ENCODE data around the gene BBLN.
"Not testable (repeated sequence)": the region's sequence is repeated elsewhere in the genome, so short reads cannot be mapped to it uniquely, and the experiment has no call there.

The BBLN gene

GRCh38 chr9:128169925-128170324 is 9.9 kb downstream of the BBLN start:
- no peak for TF ChIP-seq CTCF (IDR thresholded peaks at IDR 0.05; ENCODE audit: extremely low read depth, missing control alignments)
- no peak for DNase-seq (ENCODE audit: low spot score)

GRCh38 chr9:128174062-128174461 is 14.0 kb downstream of the BBLN start:
- no peak for DNase-seq (ENCODE audit: low spot score)
- no peak for TF ChIP-seq CTCF (IDR thresholded peaks at IDR 0.05; ENCODE audit: extremely low read depth, missing control alignments)

- no peak for TF ChIP-seq CTCF (IDR thresholded peaks at IDR 0.05; ENCODE audit: extremely low read depth, missing control alignments)
- DNase-seq (ENCODE audit: low spot score) = no peak
These were observed 15.1 kb downstream of the BBLN start for GRCh38 chr9:128175102-128175563.

DNA sequence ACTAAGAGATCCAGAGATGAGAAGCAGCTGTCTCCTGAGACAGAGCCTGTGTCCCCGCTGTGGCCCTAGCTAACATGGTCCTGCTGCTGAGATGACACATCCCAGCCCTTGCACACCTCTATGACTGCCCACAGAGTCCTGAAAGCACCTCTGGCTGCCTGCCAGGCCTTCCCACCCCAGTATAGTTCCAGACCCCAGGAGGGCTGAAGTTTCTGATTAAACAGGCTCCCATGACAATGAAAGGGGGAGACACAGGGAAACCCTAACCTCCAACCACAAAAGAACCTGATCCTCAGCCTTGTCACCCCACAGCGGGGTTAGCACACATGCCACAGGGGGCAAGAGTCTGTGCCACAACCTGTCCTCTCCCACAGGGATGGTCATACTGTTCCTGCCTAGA is 15.7 kb downstream of the BBLN start:
- no peak for DNase-seq (ENCODE audit: low spot score)
- no peak for TF ChIP-seq CTCF (IDR thresholded peaks at IDR 0.05; ENCODE audit: extremely low read depth, missing control alignments)

- no peak for TF ChIP-seq CTCF (IDR thresholded peaks at IDR 0.05; ENCODE audit: extremely low read depth, missing control alignments)
- DNase-seq (ENCODE audit: low spot score) = no peak
These were observed 18.9 kb downstream of the BBLN start for GRCh38 chr9:128178806-128179431.

DNA sequence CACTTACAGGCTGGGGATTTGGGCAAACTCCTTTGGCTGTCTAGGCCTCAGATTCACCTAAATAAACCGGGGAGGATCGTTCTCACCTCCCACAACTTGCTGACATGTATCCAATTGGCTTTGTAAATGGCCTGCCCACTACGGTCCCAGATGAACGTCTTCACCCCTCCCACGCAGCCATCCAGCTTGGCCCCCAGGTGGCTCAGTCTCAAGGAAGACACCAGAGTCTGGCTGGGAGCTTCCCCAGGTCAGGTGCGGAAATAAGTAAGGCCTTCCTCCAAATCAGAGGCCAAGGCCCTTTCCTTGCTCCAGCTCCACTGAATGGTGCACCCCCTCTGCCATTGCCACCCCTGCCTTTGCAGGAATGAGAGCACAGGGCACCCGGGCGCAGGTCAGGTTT is 19.9 kb downstream of the BBLN start:
- DNase-seq (ENCODE audit: low spot score) = no peak
- no peak for TF ChIP-seq CTCF (IDR thresholded peaks at IDR 0.05; ENCODE audit: extremely low read depth, missing control alignments)

DNA sequence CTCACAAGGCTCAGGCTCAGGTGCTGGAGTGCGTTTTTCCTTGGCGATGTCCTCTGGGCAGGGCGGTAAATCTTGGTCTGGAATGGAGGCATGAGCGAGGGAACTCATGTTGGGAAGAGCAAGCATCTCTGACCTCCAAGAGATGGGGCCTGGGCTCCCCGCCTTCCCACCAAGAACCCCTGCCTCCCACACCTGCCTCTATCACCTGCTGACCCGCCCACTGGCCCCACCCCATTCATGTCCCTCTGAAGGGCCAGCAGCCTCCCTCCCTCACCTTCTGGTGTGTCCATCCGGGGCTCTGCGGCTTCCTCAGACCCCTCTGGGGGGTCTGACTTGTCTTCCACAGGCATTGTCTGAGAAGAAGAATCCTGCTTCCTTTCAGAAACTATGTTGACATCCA is 20.4 kb downstream of the BBLN start:
- no peak for DNase-seq (ENCODE audit: low spot score)
- no peak for TF ChIP-seq CTCF (IDR thresholded peaks at IDR 0.05; ENCODE audit: extremely low read depth, missing control alignments)

- DNase-seq (ENCODE audit: low spot score) = not testable (repeated sequence)
These were observed 21.4 kb downstream of the BBLN start for GRCh38 chr9:128181480-128181879.
